ENCODE measurements around the gene FOXK2.

Gene FOXK2

DNA sequence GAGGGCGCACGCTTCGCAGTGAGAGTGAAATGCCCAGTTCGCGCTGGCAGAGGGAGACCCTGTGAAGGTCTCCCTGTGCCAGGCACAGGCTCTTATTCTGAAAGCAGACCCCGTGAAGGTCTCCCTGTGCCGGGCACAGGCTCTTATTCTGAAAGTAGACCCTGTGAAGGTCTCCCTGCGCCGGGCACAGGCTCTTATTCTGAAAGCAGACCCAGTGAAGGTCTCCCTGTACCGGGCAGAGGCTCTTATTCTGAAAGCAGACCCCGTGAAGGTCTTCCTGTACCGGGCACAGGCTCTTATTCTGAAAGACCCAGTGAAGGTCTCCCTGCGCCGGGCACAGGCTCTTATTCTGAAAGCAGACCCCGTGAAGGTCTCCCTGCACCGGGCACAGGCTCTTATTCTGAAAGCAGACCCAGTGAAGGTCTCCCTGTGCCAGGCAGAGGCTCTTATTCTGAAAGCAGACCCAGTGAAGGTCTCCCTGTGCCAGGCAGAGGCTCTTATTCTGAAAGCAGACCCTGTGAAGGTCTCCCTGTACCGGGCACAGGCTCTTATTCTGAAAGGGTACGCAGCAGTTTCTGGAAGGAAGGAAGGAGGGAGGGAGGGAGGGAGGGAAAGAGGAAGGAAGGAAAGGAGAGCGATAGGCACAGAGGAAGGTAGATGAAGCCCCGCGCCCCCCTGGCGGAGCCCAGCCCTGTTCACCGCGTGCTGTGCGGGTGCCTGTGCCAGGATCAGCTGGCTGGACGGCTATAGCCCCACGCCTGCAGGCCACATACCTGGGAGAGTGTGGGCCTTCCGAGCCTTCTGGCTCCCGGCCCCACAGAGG, 73.4 kb downstream of the FOXK2 start:
- TF ChIP-seq, protein P1, sequence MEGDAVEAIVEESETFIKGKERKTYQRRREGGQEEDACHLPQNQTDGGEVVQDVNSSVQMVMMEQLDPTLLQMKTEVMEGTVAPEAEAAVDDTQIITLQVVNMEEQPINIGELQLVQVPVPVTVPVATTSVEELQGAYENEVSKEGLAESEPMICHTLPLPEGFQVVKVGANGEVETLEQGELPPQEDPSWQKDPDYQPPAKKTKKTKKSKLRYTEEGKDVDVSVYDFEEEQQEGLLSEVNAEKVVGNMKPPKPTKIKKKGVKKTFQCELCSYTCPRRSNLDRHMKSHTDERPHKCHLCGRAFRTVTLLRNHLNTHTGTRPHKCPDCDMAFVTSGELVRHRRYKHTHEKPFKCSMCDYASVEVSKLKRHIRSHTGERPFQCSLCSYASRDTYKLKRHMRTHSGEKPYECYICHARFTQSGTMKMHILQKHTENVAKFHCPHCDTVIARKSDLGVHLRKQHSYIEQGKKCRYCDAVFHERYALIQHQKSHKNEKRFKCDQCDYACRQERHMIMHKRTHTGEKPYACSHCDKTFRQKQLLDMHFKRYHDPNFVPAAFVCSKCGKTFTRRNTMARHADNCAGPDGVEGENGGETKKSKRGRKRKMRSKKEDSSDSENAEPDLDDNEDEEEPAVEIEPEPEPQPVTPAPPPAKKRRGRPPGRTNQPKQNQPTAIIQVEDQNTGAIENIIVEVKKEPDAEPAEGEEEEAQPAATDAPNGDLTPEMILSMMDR (IDR thresholded peaks at IDR 0.05), result no peak

GRCh38 chr17:82593590-82594087, 74.1 kb downstream of the FOXK2 start:
- TF ChIP-seq, protein P1 (IDR thresholded peaks at IDR 0.05), result no peak

DNA sequence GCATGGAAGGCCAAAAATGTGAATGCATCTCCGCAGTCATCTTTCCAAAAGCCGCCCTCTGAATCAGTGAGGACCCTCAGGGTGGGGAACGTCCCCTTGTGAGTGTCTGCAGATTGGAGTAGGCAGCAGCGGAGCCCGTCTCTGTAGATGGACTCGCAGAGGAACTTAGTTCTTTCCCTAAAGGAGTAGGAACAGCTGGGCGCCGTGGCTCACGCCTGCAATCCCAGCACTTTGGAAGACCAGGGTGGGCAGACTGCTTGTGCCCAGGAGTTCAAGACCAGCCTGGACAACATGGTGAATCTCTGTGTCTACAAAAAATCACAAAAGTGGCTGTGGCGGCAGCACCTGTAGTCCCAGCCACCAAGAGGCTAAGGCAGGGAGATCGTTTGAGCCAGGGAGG, 75.0 kb downstream of the FOXK2 start:
- TF ChIP-seq, protein P1 (IDR thresholded peaks at IDR 0.05), result no peak

DNA sequence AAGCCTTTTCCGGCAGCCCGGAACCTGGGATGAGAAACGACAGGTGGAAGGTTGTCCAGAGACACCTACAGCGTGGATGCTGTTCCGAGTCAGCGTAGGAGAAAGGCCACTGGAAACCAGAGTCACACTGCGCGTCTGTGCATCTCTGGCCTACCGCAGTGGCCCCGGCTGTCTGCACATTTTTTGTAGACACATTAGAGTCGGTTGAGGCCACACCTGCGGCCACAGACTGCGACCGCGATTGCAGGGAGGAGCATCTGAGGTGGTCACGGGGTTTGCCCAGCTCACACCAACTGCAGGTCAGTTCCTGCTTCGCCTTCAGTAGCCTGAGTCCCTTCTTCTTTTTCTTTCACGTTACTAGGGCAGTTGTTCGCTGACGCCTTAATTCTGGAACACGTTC, 76.4 kb downstream of the FOXK2 start:
- TF ChIP-seq, protein P1 (IDR thresholded peaks at IDR 0.05), result no peak

DNA sequence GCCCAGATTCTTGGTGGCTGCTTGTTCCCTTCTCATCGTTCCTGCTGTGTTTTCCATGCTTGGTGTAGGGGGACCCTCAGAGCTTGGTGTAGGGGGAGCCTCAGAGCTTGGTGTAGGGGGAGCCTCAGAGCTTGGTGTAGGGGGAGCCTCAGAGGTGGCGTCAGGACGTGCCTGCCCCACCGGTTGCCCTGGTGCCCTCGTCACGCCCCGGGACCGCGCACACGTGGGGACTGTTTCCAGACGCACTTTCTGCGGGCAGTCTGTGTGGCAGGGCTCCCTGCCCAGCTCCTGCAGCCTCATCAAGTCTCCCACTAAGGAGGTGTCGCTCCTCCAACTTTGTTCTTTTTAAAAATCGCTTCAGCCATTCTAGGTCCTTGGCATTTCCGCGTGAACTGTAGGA, 76.8 kb downstream of the FOXK2 start:
- TF ChIP-seq, protein P1 (IDR thresholded peaks at IDR 0.05), result no peak

GRCh38 chr17:82596837-82597672, 77.5 kb downstream of the FOXK2 start:
- TF ChIP-seq, protein P1 (IDR thresholded peaks at IDR 0.05), result no peak

DNA sequence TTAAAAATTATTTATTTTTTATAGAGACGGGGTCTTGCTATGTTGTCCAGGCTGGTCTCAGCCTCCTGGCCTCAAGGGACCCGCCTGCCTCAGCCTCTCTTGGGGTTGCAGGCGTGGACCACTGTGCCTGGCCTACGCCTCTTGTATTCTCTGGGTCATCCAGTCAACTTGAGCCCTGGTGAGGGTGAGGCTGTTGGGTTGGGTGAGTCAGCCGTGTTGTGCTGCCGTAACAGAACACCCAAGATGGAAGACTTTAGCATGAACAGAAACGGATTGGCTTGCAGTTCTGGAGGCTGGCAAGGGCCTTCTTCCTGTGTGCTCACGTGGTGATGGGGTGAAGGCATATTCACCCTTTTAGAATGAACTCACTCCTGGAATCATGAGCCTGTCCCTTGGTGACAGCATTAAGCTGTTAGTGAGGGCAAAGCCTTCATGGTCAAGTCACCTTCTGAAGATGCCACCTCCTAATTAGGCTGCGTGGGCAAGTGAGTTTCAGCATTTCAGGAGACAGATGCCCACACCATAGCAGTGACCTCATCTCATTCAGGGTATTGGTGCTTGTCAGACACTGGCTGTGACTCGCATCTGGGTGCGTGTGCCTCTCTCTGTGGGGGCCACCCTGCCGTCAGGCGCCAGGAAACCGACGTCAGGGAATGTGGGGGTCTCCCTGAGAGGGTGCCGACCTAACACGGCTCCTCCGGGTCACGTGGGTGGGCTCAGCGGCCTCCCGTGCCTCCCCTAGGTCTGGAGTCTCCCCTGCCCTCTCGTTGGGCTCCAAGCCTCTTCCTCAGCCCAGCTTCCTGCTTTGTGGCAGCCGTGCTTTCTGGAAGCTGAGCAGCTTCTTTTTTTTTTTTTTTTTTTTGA, 79.0 kb downstream of the FOXK2 start:
- TF ChIP-seq, protein P1 (IDR thresholded peaks at IDR 0.05), result no peak

All from LNCAP (cell line).